CD4-positive, CD25-positive, alpha-beta regulatory T cell (primary cell): ENCODE measurements around the gene KLHL8. TPM values are rescaled to one million over a fixed set of nuclear protein-coding genes. Genes with fewer than 3 reads are reported as not detected.

Source experiments
- ATAC-seq, 2 donors: fragments of 150-1000 bp; cut with Tn5 transposase; one replicate each; pipeline ENCODE4 v1.10.0; 2021; ENCODE audit warnings: low read depth in 2 of 2, moderate number of reproducible peaks in 2 of 2, moderate library complexity in 1 of 2
- DNase-seq, 3 donors: peaks; one replicate each; pipeline versions ENCODE4 v3.0.0 to v3.0.0-alpha.2; 2012 to 2022; ENCODE audit warnings: mixed read lengths in 1 of 3
- H3K27ac ChIP-seq: one replicate; pipeline ENCODE4 v1.7.0; 2013; ENCODE audit warnings: mild to moderate bottlenecking, low read length; ENCODE audit not compliant: insufficient read depth, poor library complexity, severe bottlenecking
- H3K27me3 ChIP-seq: one replicate; pipeline ENCODE4 v1.7.0; 2013; ENCODE audit warnings: low read length; ENCODE audit not compliant: control insufficient read depth, insufficient read depth
- H3K36me3 ChIP-seq: one replicate; pipeline ENCODE4 v1.7.0; 2013; ENCODE audit warnings: mild to moderate bottlenecking, low read length, moderate library complexity; ENCODE audit not compliant: control insufficient read depth, insufficient read depth
- H3K4me1 ChIP-seq: 2 replicates; pipeline ENCODE4 v1.7.0; 2013; ENCODE audit warnings: mild to moderate bottlenecking, low read length; ENCODE audit not compliant: insufficient read depth, control insufficient read depth, poor library complexity, severe bottlenecking
- H3K4me3 ChIP-seq: one replicate; pipeline ENCODE4 v1.7.0; 2013; ENCODE audit warnings: low read depth, mild to moderate bottlenecking, low read length, moderate library complexity
- H3K9me3 ChIP-seq, 2 experiments: 1 replicate in 1 of 2; 2 replicates in 1 of 2; pipeline ENCODE4 v1.7.0; 2013; ENCODE audit warnings: low read length in 2 of 2, mild to moderate bottlenecking in 1 of 2, moderate library complexity in 1 of 2; ENCODE audit not compliant: control insufficient read depth in 2 of 2
- H3K27ac Mint-ChIP-seq, 3 donors: one replicate each; pipeline ENCODE4 v1.8.0; 2020 to 2022; ENCODE audit warnings: mild to moderate bottlenecking in 3 of 3, mixed read lengths in 3 of 3, moderate library complexity in 2 of 3
- H3K27me3 Mint-ChIP-seq: one replicate; pipeline ENCODE4 v1.8.0; 2022; ENCODE audit warnings: mild to moderate bottlenecking, mixed read lengths
- H3K36me3 Mint-ChIP-seq: one replicate; pipeline ENCODE4 v1.8.0; 2020; ENCODE audit warnings: mixed read lengths
- H3K4me1 Mint-ChIP-seq, 4 donors: one replicate each; pipeline ENCODE4 v1.8.0; 2020 to 2022; ENCODE audit warnings: mixed read lengths in 4 of 4, mild to moderate bottlenecking in 1 of 4
- H3K4me3 Mint-ChIP-seq, 4 donors: one replicate each; pipeline ENCODE4 v1.8.0; 2020 to 2022; ENCODE audit warnings: mild to moderate bottlenecking in 4 of 4, mixed read lengths in 4 of 4, moderate library complexity in 3 of 4
- H3K9me3 Mint-ChIP-seq, 7 donors: one replicate each; pipeline ENCODE4 v1.8.0; 2020 to 2022; ENCODE audit warnings: mixed read lengths in 7 of 7, mild to moderate bottlenecking in 3 of 7, moderate library complexity in 2 of 7
- polyA plus RNA-seq, 4 donors: library from polyadenylated mRNA; unstranded; fragments of 300-500 nt; fragmentation: Illumina TruSeq; gene quantifications; one replicate each; pipeline ENCODE4 v1.2.3, GENCODE V29; 2021
- total RNA-seq: library from RNA; stranded (reverse); gene quantifications from one replicate; pipeline ENCODE4 v1.2.3, GENCODE V29; 2022

KLHL8 gene
- total and polyA plus RNA-seq, 5 donors from 2014 or later = 5.7 to 11.1 (median 9.1) TPM

- Histone ChIP-seq H3K36me3 (peaks cover 94% of the 10 kb centered on the region), H3K9me3 (no peaks in the 10 kb centered on the region), H3K27ac (no peak overlapping the region), H3K4me3 (no peak overlapping the region), H3K27me3 (no peaks in the 10 kb centered on the region), H3K4me1 (no peaks in the 10 kb centered on the region)
- no peaks in the 10 kb centered on the region for H3K9me3 Mint-ChIP-seq
- H3K4me3 Mint-ChIP-seq = no peak overlapping the region
- H3K27me3 Mint-ChIP-seq = no peaks in the 10 kb centered on the region
- H3K27ac Mint-ChIP-seq = no peak overlapping the region
- peaks cover 72% of the 10 kb centered on the region for H3K36me3 Mint-ChIP-seq
- DNase-seq (no peak), ATAC-seq (no peak)
- H3K4me1 Mint-ChIP-seq = peaks cover 0 to 7% (median 0%) of the 10 kb centered on the region in 4 donors
These were observed 89.3 kb downstream of the KLHL8 start for GRCh38 chr4:87130985-87131703.

DNA sequence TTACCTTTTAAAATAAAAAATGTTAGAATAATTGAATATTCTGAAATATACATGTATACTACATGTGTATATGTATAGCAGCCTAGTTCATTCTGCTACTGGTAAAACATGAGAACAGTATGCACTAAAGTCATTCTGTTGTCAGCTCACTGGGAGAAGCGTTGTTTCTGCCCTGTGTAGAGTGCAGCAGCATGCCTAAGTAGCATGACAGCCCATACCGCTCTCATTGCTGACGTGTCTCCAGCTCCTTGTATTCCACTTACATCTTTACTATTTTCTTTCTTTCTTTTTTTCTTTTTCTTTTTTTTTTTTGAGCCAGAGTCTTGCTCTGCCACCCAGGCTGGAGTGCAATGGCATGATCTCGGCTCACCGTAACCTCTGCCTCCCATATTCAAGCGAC is 90.7 kb downstream of the KLHL8 start:
- Mint-ChIP-seq H3K27ac (no peak overlapping the region), H3K4me1 (peaks cover 0 to 6% (median 0%) of the 10 kb centered on the region in 4 donors), H3K9me3 (no peaks in the 10 kb centered on the region), H3K4me3 (no peak overlapping the region), H3K36me3 (peaks cover 70% of the 10 kb centered on the region), H3K27me3 (no peaks in the 10 kb centered on the region)
- Histone ChIP-seq H3K9me3 (no peaks in the 10 kb centered on the region), H3K27ac (no peak overlapping the region), H3K36me3 (peaks cover 95% of the 10 kb centered on the region), H3K4me1 (no peaks in the 10 kb centered on the region), H3K27me3 (no peaks in the 10 kb centered on the region), H3K4me3 (no peak overlapping the region)
- DNase-seq (no peak), ATAC-seq (no peak)

DNA sequence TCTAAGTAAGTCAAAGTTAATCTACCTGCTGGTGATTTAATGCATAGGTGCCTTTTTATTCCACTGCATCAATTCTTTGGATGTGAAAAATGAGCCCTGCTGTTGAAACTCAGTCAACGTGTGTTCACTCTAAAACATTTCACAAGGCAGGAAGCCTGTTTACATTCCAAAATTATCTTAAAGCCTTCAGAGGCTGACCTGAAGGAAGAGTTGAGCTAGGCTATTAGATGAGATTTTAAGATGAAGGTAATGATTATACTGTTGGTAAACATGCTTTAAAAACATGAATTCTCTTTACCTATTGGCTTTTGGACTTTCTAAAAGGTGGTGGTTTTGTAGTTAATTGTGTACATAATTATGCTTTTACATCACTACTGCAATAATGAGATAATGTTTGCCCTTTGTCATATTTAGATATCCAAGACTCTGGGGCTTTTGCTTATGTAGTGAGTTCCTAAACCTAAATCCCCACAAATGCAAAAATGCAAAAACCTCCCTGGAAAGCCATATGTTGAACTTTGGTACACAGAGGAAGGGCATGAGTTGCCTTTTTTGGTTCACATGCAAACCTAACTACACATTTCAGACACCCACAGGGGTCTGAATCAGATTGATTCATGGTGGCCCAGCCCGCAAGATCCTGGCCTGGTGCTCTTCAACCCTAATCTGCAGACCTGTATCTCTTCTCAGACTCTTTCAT is 92.3 kb downstream of the KLHL8 start:
- Histone ChIP-seq H3K9me3 (no peaks in the 10 kb centered on the region), H3K4me3 (no peak overlapping the region), H3K27me3 (no peaks in the 10 kb centered on the region), H3K27ac (no peak overlapping the region), H3K4me1 (no peaks in the 10 kb centered on the region), H3K36me3 (peaks cover 89% of the 10 kb centered on the region)
- ATAC-seq (no peak), DNase-seq (no peak)
- Mint-ChIP-seq H3K4me1 (peaks cover 0 to 4% (median 2%) of the 10 kb centered on the region in 4 donors), H3K9me3 (no peaks in the 10 kb centered on the region), H3K4me3 (no peak overlapping the region), H3K27ac (no peak overlapping the region), H3K27me3 (no peaks in the 10 kb centered on the region), H3K36me3 (peaks cover 57% of the 10 kb centered on the region)

DNA sequence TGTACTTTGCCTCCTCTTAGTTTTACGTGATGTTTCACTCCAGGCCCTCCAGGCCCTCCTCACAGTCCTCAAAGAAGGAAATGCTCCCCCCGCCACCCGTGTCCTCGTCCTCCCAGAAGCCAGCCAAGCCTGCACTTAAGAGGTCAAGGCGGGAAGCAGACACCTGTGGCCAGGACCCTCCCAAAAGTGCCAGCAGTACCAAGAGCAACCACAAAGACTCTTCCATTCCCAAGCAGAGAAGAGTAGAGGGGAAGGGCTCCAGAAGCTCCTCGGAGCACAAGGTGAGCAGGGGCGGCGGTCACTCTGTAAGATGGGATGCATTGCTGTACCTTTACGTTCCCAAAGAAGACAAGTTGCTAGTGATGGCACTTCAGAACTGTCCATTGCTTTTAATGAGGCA is 94.4 kb downstream of the KLHL8 start:
- peak overlapping the region in 1 of 3 donors; percentile 67 for H3K27ac Mint-ChIP-seq
- H3K27me3 Mint-ChIP-seq = no peaks in the 10 kb centered on the region
- peaks cover 43% of the 10 kb centered on the region for H3K36me3 Mint-ChIP-seq
- H3K4me1 ChIP-seq = no peaks in the 10 kb centered on the region
- H3K36me3 ChIP-seq = peaks cover 71% of the 10 kb centered on the region
- no peak overlapping the region for H3K27ac ChIP-seq
- DNase-seq (no peak), ATAC-seq (no peak)
- no peaks in the 10 kb centered on the region for H3K9me3 Mint-ChIP-seq
- no peak overlapping the region for H3K4me3 Mint-ChIP-seq
- no peaks in the 10 kb centered on the region for H3K27me3 ChIP-seq
- no peaks in the 10 kb centered on the region for H3K9me3 ChIP-seq
- no peak overlapping the region for H3K4me3 ChIP-seq
- H3K4me1 Mint-ChIP-seq = peaks cover 14 to 19% (median 16%) of the 10 kb centered on the region in 4 donors

GRCh38 chr4:87122252-87122651 is 98.2 kb downstream of the KLHL8 start:
- Histone ChIP-seq H3K4me3 (no peak overlapping the region), H3K36me3 (peaks cover 57% of the 10 kb centered on the region), H3K27me3 (no peaks in the 10 kb centered on the region), H3K27ac (no peak overlapping the region), H3K4me1 (no peaks in the 10 kb centered on the region), H3K9me3 (no peaks in the 10 kb centered on the region)
- peak overlapping the region in 1 of 3 donors; percentile 64 for H3K27ac Mint-ChIP-seq
- peaks cover 44% of the 10 kb centered on the region for H3K36me3 Mint-ChIP-seq
- ATAC-seq = no peak
- H3K4me3 Mint-ChIP-seq = no peak overlapping the region
- DNase-seq = no peak
- no peaks in the 10 kb centered on the region for H3K9me3 Mint-ChIP-seq
- peaks cover 26 to 32% (median 28%) of the 10 kb centered on the region in 4 donors for H3K4me1 Mint-ChIP-seq
- no peaks in the 10 kb centered on the region for H3K27me3 Mint-ChIP-seq

- H3K4me3 ChIP-seq = no peak overlapping the region
- no peaks in the 10 kb centered on the region for H3K27me3 ChIP-seq
- H3K4me1 Mint-ChIP-seq = peaks cover 24 to 33% (median 28%) of the 10 kb centered on the region in 4 donors
- no peak for ATAC-seq
- no peaks in the 10 kb centered on the region for H3K9me3 Mint-ChIP-seq
- H3K27ac Mint-ChIP-seq = peak overlapping the region; percentile 38 to 83 (median 64)
- no peaks in the 10 kb centered on the region for H3K9me3 ChIP-seq
- no peaks in the 10 kb centered on the region for H3K27me3 Mint-ChIP-seq
- no peak for DNase-seq
- H3K4me3 Mint-ChIP-seq = no peak overlapping the region
- peaks cover 46% of the 10 kb centered on the region for H3K36me3 Mint-ChIP-seq
- no peaks in the 10 kb centered on the region for H3K4me1 ChIP-seq
- H3K27ac ChIP-seq = no peak overlapping the region
- peaks cover 58% of the 10 kb centered on the region for H3K36me3 ChIP-seq
These were observed 98.9 kb downstream of the KLHL8 start for GRCh38 chr4:87121341-87122065.

GRCh38 chr4:87120411-87121162 is 99.8 kb downstream of the KLHL8 start:
- peaks cover 24 to 33% (median 28%) of the 10 kb centered on the region in 4 donors for H3K4me1 Mint-ChIP-seq
- no peak overlapping the region for H3K27ac ChIP-seq
- H3K36me3 ChIP-seq = peaks cover 60% of the 10 kb centered on the region
- H3K27ac Mint-ChIP-seq = peak overlapping the region in 1 of 3 donors; percentile 34
- DNase-seq = no peak
- H3K27me3 ChIP-seq = no peaks in the 10 kb centered on the region
- H3K4me3 Mint-ChIP-seq = no peak overlapping the region
- H3K36me3 Mint-ChIP-seq = peaks cover 48% of the 10 kb centered on the region
- ATAC-seq = no peak
- no peaks in the 10 kb centered on the region for H3K9me3 Mint-ChIP-seq
- H3K9me3 ChIP-seq = no peaks in the 10 kb centered on the region
- no peaks in the 10 kb centered on the region for H3K27me3 Mint-ChIP-seq
- no peak overlapping the region for H3K4me3 ChIP-seq
- H3K4me1 ChIP-seq = no peaks in the 10 kb centered on the region
